Measurements from ENCODE around the gene RBM6. TPM values are rescaled to one million over a fixed set of nuclear protein-coding genes. Genes with fewer than 3 reads are reported as not detected.
A peak's percentile ranks its signal among the peaks of the same experiment; 100 is the strongest.

The RBM6 gene
- polyA plus RNA-seq, 3 donors = 119 to 192 (median 135) TPM

DNA sequence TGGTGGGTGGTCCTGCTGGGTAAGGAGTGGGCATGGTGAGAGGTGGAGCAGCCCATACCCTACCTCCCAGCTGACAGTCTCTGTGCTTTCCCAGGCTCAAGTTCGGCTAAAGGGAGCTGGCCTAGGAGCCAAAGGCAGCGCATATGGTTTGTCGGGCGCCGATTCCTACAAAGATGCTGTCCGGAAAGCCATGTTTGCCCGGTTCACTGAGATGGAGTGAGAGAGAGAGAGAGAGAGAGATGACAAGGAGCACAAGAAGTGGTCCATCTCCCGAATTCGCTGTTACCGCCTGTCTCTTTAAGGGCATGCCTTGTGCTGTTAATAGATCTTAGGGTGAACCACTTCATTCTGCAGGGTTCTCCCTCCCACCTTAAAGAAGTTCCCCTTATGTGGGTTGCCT is 178.3 kb downstream of the RBM6 start:
- no peak for DNase-seq (ENCODE audit: extremely low read depth in 1 of 11, low read depth in 9 of 11, low spot score in 4 of 11)

DNA sequence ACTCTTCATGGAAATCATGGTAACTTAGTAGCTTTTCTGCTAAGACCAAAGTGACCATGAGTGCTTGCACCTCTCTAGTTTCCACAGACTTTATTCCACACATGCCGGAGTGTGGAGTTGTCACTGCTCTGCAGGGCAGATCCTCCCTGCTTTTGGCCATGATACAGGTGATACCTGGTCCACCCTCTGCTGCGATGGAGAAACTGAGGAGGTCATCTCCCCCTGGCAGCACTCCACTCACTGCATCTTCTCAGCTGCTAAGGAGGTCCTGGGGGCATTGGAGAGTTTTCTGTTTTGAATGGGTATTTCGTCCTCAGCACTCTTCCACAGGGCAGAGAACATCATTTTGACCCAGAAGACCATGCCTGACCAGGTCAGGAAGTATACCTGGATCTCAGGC is 179.8 kb downstream of the RBM6 start:
- no peak for DNase-seq (ENCODE audit: extremely low read depth in 1 of 11, low read depth in 9 of 11, low spot score in 4 of 11)

DNA sequence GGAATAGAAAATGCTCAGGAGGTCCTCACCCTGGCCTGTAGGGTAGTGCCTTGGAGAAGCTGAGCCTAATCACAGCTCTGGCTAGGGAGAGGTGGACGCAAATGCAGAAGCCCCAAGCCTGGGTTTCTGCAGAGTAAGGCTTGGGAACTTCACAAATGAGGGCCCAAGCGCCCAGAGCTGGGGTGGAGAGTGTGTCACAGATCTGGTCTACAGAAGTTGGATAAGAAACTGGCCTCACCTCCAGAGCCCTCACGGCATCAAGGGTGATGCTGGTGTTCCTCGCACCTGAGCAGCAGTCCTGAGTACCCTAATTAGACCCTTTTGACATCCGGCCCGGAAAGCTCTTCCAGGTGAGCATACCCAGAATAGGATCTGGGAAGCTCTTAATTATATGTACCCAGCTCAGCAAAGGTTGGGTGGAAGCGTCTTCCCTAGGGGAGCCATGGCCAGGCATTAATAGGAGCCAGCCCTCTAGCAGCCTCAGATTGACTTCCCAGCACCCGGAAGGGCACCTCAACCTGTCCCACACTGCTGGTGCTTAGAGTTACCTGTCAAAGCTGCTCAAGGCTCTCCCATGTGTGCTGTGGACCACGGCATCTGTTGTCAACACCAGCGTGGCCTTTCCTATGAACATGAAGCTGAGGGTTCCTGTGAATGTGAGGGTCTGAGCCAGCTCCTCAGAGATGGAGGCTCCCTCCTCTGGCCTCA is 180.6 kb downstream of the RBM6 start:
- no peak for DNase-seq (ENCODE audit: extremely low read depth in 1 of 11, low read depth in 9 of 11, low spot score in 4 of 11)

DNA sequence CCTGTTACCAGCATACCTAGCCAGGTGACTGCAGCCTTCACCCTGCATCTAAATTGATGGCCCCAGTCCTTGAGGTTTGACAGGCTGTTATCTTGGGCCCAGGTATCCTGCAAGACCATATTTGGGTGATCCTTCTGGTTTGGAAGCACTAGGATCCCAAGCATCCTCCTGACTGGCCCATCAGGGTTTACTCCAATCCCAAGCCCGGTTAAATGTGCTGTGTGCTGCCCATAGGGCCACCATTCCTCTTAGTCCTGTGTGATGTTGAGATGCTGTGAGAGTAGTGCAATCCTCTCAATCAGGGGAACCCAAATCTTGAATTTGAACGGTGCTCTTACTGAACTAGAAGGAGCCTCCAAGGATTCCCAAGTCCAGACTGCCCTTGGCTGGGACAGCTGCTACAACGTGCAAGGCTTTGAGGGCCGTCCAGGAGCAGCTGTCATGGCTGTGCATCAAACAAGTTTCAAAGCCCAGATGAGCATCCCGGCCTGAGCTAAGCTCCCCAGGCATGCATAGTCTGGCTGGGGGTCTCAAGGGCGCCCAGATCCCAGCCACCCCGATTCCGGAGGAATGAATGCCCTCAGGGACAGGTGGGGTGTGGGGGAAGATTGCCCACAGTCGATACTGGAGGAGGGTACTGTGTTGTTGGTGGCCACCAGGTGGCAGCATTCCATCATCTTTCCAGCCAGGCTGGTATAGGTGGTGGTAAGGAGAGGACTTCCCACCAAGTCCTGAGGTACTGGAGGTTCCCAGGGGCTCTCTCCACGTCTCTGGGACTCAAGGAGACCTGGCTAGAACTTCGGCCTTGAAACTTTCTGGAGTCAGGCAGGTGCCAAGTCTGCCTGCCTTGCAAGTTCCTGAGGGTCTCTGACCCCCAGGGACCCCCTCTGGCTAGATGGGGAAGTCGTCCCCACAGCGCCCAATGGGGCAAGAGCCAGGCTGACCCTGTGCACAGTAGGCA is 181.4 kb downstream of the RBM6 start:
- peak in 8 of 11 donors; percentile 66 to 79 (median 72) for DNase-seq (ENCODE audit: extremely low read depth in 1 of 11, low read depth in 9 of 11, low spot score in 4 of 11)

DNA sequence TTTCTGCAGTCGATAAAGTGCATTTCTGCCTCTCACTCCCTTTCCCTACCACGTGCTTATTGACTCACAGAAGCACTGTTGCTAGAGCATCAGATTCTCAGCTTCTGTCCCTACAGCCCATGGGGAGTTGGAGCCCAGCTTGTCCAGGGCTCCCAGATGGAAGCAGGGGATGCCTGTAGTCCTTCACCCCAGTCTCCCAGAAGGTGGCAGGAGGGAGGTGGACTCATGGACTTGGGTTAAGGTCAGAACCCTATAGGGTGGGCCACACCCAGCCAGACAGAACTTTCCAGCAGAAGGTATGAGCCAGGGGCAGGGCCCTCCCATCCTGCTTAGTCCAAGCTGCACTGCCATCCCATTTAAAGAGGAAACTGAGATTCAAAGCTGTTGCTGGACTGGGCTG is 182.1 kb downstream of the RBM6 start:
- no peak for DNase-seq (ENCODE audit: extremely low read depth in 1 of 11, low read depth in 9 of 11, low spot score in 4 of 11)

DNA sequence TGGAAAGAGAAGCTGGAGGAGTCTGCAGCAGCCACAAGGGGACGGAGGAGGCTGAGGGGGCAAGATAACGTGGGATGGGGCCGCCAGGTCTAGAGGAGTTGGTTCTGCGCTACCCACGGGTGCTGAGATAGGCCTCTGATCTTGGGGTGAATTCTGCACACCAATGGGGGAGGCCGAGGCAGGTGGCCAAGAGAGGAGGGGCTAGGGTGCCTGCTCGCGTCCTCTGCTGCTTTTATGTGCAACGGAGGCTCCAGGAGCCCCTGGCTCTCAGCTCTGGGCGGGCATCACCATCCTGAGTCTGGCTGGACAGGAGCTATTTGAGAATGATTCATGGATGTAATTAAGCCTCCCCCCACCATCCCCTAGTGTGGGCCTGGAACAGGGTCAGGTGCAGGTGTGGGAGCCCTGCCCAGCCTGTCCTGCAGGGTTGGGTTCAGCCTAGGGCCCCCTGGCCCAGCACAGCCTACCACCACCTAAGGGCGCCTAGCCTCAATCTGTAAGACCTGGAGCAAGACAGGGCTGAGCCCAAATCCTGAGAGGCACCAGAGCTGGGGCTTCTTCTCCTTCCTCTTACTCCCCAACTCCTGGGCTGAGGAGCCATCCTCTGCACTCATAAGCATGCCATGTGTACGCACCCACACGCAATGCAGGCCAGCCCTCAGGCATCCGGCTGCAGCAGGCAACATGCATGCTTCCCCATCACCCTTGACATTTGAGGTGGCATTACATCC is 182.9 kb downstream of the RBM6 start:
- DNase-seq (ENCODE audit: extremely low read depth in 1 of 11, low read depth in 9 of 11, low spot score in 4 of 11) = no peak

DNA sequence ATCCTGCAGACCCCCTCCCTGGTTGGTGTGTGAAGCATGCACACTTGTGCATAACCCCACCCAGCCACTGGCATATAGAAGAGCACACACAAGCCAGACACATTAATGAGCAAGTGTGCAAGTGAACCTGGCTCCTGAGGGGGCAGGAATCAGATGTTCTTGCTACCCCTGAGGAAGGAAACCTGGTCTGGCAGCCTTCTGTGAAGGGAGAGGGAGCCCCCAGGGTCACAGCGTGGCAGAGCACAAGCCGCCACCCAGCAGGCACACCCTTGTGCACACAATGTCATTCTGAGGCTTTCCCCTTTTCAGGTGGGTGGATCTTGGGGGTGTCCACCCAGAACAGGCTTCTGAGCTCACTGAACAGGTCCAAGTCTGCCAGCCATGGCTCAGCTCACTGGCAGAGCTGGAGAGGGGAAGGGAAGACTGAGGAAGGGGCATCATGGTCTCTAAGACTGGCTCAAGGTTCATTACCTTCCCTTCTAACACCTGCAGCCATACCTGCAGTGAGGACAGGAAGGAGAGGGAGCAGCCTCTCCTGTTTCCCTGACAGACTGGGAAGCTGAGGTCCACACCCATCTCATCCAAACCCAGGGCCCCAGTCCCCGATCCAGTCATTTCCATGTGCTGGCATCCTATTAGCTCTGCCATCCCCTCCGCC is 183.6 kb downstream of the RBM6 start:
- DNase-seq (ENCODE audit: extremely low read depth in 1 of 11, low read depth in 9 of 11, low spot score in 4 of 11) = no peak

DNA sequence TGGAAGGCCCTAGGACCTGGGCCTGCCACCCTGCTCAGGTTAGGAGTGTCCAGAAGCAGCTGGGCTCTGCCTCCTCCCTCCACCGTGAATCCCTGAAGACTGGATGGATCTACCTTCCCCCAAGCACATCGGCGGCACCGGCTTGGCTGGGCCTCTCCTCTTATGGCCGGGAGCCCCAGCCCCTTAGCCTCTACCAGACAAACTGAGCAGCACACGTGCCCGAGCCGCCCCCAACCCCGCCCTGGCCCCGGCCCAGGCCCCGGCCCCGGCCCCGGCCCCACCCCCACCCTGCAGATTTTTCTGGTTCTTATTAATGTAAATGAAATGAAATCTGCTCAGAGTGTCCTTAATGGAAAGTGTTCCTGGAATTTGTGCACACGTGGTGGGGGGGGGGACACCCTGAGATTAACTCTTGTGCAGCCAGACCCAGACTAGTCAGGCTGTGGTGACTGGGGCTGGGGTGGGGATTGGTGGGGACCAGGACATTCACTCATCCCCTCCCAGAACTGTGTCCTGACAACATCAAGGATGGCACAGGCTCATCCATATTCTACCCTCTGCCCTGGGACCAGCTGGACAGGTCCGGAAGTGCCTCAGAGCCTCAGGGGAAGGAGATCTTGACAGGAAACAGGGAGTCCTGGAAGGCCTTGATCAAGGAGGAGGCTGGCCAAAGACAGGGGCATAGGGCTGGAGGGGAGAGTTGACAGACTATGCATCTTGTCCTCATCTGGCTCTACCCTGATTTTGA is 184.3 kb downstream of the RBM6 start:
- DNase-seq (ENCODE audit: extremely low read depth in 1 of 11, low read depth in 9 of 11, low spot score in 4 of 11) = no peak

DNA sequence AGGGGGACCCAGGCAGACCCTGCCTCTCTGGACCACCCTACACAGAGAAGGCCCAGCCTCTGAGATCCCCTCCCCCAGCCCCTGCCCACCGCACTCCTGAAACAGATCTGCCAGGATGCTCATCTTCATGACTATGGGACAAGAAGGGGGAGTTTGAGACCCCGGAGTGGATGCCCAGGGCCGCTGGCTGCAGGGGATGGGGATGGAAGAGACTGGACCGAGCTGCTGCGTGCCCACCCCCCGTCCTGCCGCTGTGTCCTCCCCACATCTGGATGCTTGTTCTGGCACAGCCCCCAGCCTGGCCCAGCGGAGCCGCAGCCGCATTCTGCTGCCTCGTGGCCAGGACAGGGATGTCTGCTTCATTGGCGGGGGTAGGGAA is 184.8 kb downstream of the RBM6 start:
- no peak for DNase-seq (ENCODE audit: extremely low read depth in 1 of 11, low read depth in 9 of 11, low spot score in 4 of 11)

DNA sequence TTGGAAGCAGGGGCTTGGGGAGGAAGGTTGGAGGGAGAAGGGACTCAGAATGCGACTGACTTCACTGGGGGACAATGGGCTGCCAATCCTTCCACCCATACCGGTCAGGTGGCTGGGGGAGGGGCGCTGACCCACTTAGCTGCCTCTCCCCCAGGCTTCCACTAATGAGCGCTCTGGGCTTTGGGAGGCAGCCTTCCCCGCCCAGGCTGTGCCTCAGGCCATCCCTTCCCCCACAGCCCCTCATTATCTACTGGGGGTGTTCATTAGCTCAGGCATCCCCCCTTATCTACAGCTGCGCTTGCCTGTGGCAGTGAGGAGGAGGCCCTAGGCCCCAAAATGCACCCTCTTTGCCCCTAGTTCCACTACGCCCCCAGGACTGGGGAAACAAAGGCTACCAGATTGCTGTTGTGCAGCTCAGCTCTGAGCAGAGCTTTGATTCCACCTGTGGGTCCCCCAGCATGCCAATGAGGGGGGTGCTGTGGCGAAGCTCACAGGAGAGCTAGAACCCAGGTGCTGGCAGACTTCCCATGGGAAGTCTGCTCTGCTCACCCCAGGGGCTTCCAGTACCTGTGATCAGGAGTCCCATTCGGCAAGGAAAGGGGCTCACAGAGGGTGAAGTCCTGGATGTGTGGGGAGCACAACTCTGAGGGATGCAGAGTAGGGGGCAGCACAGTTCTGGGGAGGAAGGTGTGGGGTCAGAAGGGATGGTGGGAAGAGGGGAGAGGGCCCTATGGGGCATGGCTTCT is 185.8 kb downstream of the RBM6 start:
- DNase-seq (ENCODE audit: extremely low read depth in 1 of 11, low read depth in 9 of 11, low spot score in 4 of 11) = no peak

DNA sequence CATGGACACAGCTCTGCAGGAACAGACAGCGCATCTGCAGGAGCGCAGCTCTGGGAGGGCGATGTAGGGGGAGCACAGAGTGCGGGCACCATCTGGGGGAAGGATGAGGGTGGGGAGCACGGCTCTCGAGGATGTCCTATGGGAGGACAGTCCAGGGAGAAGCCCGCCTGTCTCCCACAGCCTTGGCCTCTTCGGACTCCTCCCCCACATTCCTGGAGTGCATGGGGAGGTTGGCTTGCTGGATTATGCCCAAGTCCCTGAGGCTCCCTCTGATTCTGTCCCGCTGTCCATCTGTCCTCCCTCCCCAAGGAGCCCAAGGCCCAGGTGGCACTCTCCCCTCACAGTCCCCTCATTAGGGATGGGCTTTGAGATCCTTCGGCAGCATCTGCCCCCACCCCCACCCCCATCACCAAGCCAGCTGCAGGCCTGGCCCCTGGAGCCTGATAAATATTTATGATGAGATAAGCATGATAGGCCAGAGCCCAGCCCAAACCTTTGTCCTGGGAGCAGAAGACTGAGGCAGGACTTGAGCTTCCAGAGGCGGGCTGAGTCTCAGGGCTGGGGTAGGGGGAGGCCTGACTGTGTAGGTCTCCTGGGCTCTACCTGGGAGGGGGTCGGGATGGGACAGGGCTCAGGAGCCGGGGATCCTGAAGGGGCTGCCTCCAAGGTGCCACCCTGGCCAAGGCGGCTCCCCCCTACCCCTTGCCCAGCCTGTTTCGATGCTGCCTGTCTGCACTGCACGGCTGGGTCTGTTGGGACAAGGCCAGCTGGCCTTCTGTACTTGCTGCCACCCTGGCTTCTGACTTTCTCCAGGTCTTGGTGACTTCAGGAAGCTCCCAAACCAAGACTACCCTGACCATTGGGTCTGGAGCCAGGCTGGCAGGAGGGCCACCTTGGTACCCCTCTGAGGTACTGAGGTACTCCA is 186.6 kb downstream of the RBM6 start:
- peak in 4 of 11 donors; percentile 62 to 84 (median 80) for DNase-seq (ENCODE audit: extremely low read depth in 1 of 11, low read depth in 9 of 11, low spot score in 4 of 11)

Other genes starting within 250 kb of the RBM6 start
- gene AMIGO3, start 220.5 kb upstream of the RBM6 start, polyA plus RNA-seq (ENCODE audit: insufficient read length in 3 of 3) = 1 to 10 TPM; 1.4 to 2.2 (median 1.8) TPM
- gene GMPPB, start 216.2 kb upstream of the RBM6 start, polyA plus RNA-seq (ENCODE audit: insufficient read length in 3 of 3) = 10 to 100 TPM; 13.2 to 17.6 (median 17.3) TPM
- gene IP6K1, start 153.6 kb upstream of the RBM6 start, polyA plus RNA-seq (ENCODE audit: insufficient read length in 3 of 3) = 10 to 100 TPM; 50.6 to 55.8 (median 51.2) TPM
- gene CDHR4, start 140.3 kb upstream of the RBM6 start, polyA plus RNA-seq (ENCODE audit: insufficient read length in 3 of 3) = under 1 TPM in 1 of 3 donors, not detected in 2; 0.15 TPM
- gene INKA1, start 136.9 kb upstream of the RBM6 start, polyA plus RNA-seq (ENCODE audit: insufficient read length in 3 of 3) = 10 to 100 TPM in 1 of 3 donors, 1 to 10 TPM in 2; 9.6 to 16.9 (median 10.0) TPM
- gene UBA7, start 126.2 kb upstream of the RBM6 start, polyA plus RNA-seq (ENCODE audit: insufficient read length in 3 of 3) = 10 to 100 TPM; 31.8 to 50.9 (median 36.5) TPM
- gene TRAIP, start 83.6 kb upstream of the RBM6 start, polyA plus RNA-seq (ENCODE audit: insufficient read length in 3 of 3) = 10 to 100 TPM in 1 of 3 donors, 1 to 10 TPM in 2; 9.4 to 12.8 (median 9.8) TPM
- gene CAMKV, start 70.2 kb upstream of the RBM6 start, polyA plus RNA-seq (ENCODE audit: insufficient read length in 3 of 3) = under 1 TPM; 0.16 to 0.18 (median 0.17) TPM
- 1 to 10 TPM; 1.3 to 1.7 (median 1.5) TPM for gene MST1R, start 36.3 kb upstream of the RBM6 start, polyA plus RNA-seq (ENCODE audit: insufficient read length in 3 of 3)
- 10 to 100 TPM in 1 of 3 donors, 1 to 10 TPM in 2; 7.0 to 10.5 (median 7.3) TPM for gene MON1A, start 10.3 kb upstream of the RBM6 start, polyA plus RNA-seq (ENCODE audit: insufficient read length in 3 of 3)
- 100 to 1,000 TPM; 260 to 395 (median 268) TPM for gene RBM5, start 148.8 kb downstream of the RBM6 start, polyA plus RNA-seq (ENCODE audit: insufficient read length in 3 of 3)
- gene SEMA3F, start 215.2 kb downstream of the RBM6 start, polyA plus RNA-seq (ENCODE audit: insufficient read length in 3 of 3) = 10 to 100 TPM; 57.6 to 81.6 (median 63.1) TPM

All from renal cortex interstitium (tissue), 11 donors.